ENCODE results near the gene MT1G. TPM values are rescaled to one million over a fixed set of nuclear protein-coding genes. Genes with fewer than 3 reads are reported as not detected.

Gene MT1G
- total RNA-seq, 1 donor from 2014 or later, result not detected

DNA sequence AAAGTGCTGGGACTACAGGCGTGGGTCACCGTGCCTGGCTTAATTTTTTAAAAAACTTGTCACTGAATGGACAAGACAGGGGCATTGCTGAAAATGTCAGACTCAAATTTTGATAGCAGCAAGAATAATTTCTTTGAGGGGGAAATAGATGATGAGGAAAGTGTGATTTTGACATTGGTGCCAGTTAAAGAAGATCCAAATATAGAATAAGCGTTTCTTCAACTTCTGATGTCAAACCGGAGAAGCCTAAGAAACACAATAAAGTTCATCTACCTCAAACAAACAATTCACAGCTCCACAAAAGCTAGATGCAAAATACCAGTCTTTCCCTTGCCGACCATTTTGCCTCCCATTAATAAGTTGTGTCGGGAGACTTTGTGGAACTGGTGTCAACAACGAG, 18.9 kb upstream of the MT1G start:
- Mint-ChIP-seq H3K27me3 (ENCODE audit: unreplicated experiment) (no peaks in the 10 kb centered on the region), H3K27ac (ENCODE audit: unreplicated experiment) (no peak overlapping the region)

DNA sequence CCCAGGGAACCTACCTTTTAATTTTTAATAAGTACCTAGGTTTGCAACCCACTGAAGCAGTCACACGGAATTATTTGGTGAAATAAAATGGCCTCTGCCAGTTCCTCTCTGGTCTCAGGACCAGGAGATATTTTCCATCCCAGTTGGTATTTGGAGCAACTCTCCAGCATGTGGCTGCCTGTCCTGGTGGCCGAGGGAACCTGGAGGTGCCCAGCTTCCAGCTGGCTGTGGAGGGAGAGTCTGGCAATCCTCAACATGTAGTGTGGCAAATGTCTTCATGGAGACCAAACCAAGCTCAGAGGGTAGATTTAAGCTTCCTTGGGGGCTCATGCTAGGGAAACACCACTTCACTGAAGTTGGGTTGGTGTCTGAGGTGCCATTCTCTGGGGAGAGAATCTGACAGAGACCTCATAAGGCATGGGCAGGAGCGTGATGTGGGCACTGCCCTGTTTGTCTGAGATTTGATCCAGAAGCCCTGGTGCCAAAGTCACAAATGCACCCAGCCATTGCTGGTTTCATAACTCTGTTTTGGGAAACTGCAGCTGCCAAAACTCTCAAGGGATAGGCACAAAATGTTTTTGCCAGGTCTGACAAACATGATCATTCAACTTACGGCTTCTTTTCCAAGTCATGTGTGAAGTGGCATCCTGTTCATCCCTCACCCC, 17.2 kb upstream of the MT1G start:
- no peak for TF ChIP-seq CTCF (IDR thresholded peaks at IDR 0.05; ENCODE audit: partially characterized antibody, unreplicated experiment)
- Mint-ChIP-seq H3K9me3 (ENCODE audit: unreplicated experiment) (peaks cover 6% of the 10 kb centered on the region), H3K27me3 (ENCODE audit: unreplicated experiment) (no peaks in the 10 kb centered on the region), H3K27ac (ENCODE audit: unreplicated experiment) (no peak overlapping the region), H3K4me1 (ENCODE audit: low read depth, unreplicated experiment) (peaks cover 7% of the 10 kb centered on the region), H3K36me3 (ENCODE audit: unreplicated experiment) (peaks cover 12% of the 10 kb centered on the region), H3K4me3 (ENCODE audit: unreplicated experiment) (no peak overlapping the region)
- no peak for DNase-seq

More for the DNA sequence above, 18.9 kb upstream of the MT1G start:
- no peak for TF ChIP-seq CTCF (IDR thresholded peaks at IDR 0.05; ENCODE audit: partially characterized antibody, unreplicated experiment)
- peaks cover 12% of the 10 kb centered on the region for H3K36me3 Mint-ChIP-seq (ENCODE audit: unreplicated experiment)
- no peak for DNase-seq
- H3K9me3 Mint-ChIP-seq (ENCODE audit: unreplicated experiment), result peaks cover 10% of the 10 kb centered on the region
- H3K4me1 Mint-ChIP-seq (ENCODE audit: low read depth, unreplicated experiment), result peaks cover 3% of the 10 kb centered on the region
- no peak overlapping the region for H3K4me3 Mint-ChIP-seq (ENCODE audit: unreplicated experiment)

GRCh38 chr16:56684256-56684925, 16.5 kb upstream of the MT1G start:
- Mint-ChIP-seq H3K9me3 (ENCODE audit: unreplicated experiment) (peaks cover 1% of the 10 kb centered on the region), H3K36me3 (ENCODE audit: unreplicated experiment) (peaks cover 12% of the 10 kb centered on the region), H3K27ac (ENCODE audit: unreplicated experiment) (no peak overlapping the region), H3K4me3 (ENCODE audit: unreplicated experiment) (no peak overlapping the region), H3K4me1 (ENCODE audit: low read depth, unreplicated experiment) (peaks cover 7% of the 10 kb centered on the region), H3K27me3 (ENCODE audit: unreplicated experiment) (no peaks in the 10 kb centered on the region)
- no peak for TF ChIP-seq CTCF (IDR thresholded peaks at IDR 0.05; ENCODE audit: partially characterized antibody, unreplicated experiment)
- no peak for DNase-seq

- Mint-ChIP-seq H3K27me3 (ENCODE audit: unreplicated experiment) (no peaks in the 10 kb centered on the region), H3K27ac (ENCODE audit: unreplicated experiment) (no peak overlapping the region), H3K4me1 (ENCODE audit: low read depth, unreplicated experiment) (peaks cover 7% of the 10 kb centered on the region), H3K4me3 (ENCODE audit: unreplicated experiment) (peak overlapping the region; percentile 90), H3K36me3 (ENCODE audit: unreplicated experiment) (peaks cover 12% of the 10 kb centered on the region), H3K9me3 (ENCODE audit: unreplicated experiment) (peaks cover 1% of the 10 kb centered on the region)
- DNase-seq, result no peak
- TF ChIP-seq CTCF (IDR thresholded peaks at IDR 0.05; ENCODE audit: partially characterized antibody, unreplicated experiment), result no peak
Observed at GRCh38 chr16:56683424-56684172, 15.7 kb upstream of the MT1G start.
